Fibroblast of mammary gland (primary cell): ENCODE data around the gene SLC8A1.

Source experiments
- DNase-seq: peaks from one replicate; pipeline ENCODE4 v3.0.0-alpha.2; 2010; ENCODE audit warnings: low read depth
- H3K4me3 ChIP-seq: 2 replicates; pipeline ENCODE4 v1.5.1; 2011; ENCODE audit warnings: low read depth, mild to moderate bottlenecking, low read length, moderate library complexity; ENCODE audit not compliant: control insufficient read depth
- TF ChIP-seq, protein P1 (sequence below): conservative IDR thresholded peaks from 2 replicates; pipeline ENCODE4 v1.5.1; 2011; ENCODE audit warnings: low read depth, low read length, inconsistent platforms; ENCODE audit not compliant: control insufficient read depth, insufficient read depth

SLC8A1 gene

DNA sequence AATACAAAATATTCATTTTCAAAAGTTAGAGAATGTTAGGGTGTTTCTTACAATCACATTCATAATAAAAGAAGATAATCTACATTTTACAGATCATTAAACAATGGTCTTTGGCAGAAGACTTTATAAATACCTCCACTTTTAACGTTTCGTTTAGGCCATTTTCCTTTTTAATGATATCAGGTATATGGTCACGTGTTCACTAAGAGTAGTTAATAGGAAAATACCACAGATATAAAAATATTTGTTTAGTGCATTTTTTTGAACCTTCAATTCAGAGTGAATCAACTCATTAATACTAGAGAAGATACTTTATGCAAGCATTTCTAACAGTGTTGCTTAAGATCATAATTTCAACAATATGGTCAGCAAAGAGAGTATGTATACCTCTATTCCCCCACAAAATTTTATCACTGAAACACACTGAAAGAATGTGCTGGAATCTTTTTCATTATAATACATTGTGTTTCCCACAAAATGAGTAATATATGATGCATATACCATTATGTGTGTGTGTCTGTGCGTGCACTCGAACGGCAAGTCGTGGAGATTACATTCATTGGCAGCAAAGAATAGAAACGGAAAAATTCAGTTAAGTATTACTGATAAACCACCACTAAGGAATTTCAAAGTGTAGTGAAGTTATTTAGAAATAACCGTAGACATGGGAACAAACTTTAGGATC lies 353.0 kb downstream of the SLC8A1 start:
- DNase-seq = peak; percentile 81
- TF ChIP-seq, protein P1, sequence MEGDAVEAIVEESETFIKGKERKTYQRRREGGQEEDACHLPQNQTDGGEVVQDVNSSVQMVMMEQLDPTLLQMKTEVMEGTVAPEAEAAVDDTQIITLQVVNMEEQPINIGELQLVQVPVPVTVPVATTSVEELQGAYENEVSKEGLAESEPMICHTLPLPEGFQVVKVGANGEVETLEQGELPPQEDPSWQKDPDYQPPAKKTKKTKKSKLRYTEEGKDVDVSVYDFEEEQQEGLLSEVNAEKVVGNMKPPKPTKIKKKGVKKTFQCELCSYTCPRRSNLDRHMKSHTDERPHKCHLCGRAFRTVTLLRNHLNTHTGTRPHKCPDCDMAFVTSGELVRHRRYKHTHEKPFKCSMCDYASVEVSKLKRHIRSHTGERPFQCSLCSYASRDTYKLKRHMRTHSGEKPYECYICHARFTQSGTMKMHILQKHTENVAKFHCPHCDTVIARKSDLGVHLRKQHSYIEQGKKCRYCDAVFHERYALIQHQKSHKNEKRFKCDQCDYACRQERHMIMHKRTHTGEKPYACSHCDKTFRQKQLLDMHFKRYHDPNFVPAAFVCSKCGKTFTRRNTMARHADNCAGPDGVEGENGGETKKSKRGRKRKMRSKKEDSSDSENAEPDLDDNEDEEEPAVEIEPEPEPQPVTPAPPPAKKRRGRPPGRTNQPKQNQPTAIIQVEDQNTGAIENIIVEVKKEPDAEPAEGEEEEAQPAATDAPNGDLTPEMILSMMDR = no peak
- H3K4me3 ChIP-seq = no peak overlapping the region

DNA sequence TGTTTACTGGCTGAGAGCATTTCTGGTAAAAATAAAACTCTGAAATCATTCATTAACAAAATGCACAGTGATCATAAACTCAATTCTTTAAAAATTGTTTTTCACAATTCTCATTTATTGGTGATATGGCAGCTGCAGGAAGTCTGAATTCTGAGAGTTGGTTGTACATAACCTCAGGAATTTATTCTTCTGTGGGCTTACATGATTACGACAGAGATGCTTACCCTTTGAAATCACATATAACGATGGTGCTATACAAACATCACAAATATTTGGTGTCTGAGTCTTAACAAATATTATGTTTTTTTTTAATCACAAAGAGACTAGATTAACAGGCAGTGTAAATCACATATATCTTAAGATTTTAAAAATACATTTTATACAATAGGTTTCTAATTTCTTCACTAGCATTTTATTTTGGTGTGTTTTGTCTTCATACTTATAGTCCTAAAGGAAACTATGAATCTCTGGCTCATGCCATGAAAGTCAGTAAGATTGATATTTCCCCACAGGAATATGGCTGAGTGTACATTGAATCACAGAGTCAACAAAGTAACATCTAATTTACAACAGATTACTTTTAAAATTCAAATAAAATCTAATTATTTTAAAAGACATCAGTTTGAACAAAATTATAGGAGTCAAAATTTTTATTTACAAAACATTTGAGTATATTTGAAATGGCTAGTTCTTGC lies 354.1 kb downstream of the SLC8A1 start:
- no peak overlapping the region for H3K4me3 ChIP-seq
- TF ChIP-seq, protein P1 = no peak
- DNase-seq = peak; percentile 90

DNA sequence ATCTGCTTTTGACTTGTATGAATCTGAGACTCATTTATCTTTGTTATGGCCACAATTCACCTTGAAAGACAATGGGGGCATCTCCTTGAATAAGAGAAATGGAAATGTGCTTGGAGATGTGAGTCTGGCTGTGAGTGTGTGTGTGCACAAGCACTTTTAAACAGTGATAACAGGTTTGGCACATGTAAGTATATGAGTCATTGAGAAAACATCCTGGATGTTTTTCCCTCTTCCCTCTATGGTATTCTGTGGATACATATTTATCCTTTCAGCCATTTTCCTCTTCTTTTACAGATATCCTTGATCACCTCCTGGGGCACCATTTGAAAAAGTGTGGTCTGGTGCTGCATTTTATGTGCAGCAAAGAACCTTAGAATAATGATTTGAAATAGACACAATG lies 355.5 kb downstream of the SLC8A1 start:
- peak; percentile 71 for DNase-seq
- no peak overlapping the region for H3K4me3 ChIP-seq
- TF ChIP-seq, protein P1 = no peak

DNA sequence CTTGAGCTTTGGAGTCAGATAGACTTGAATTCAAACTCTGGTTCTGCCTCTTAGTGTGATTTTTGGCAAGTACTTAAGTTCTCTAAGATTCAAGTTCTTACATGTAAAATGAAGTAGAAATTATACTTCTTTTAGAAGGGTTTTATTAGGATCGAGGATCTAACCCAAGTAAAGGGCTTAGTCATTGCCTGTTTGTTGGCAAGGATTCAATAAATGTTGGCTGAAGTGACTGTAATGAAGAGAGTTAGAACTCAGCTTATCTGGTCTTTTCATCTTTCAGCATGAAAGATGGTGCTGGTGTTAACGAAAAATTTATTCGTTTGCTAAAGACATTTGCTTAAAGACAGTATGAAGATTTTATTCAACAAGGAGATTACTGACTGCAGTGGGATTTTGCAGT lies 356.9 kb downstream of the SLC8A1 start:
- peak; percentile 86 for DNase-seq
- TF ChIP-seq, protein P1 = no peak
- no peak overlapping the region for H3K4me3 ChIP-seq

DNA sequence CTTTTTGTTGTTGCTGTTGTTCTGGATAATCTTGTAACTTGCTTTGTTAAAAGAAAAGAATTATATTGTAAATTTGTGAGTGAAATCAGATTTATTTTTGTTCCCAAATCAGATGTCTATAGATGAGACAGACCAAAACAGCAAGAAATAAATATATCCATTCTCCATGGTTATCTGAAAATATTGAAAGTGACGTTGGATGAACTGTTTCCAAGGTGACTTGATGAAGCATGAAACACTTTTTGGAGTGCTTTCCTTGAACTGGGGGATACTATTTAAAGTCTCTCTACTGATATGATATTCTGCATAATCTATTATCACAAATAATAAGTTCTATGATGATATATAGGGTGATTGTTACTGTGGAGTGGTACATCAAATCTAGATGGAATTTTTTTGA lies 357.4 kb downstream of the SLC8A1 start:
- no peak for DNase-seq
- TF ChIP-seq, protein P1 = no peak
- H3K4me3 ChIP-seq = no peak overlapping the region

DNA sequence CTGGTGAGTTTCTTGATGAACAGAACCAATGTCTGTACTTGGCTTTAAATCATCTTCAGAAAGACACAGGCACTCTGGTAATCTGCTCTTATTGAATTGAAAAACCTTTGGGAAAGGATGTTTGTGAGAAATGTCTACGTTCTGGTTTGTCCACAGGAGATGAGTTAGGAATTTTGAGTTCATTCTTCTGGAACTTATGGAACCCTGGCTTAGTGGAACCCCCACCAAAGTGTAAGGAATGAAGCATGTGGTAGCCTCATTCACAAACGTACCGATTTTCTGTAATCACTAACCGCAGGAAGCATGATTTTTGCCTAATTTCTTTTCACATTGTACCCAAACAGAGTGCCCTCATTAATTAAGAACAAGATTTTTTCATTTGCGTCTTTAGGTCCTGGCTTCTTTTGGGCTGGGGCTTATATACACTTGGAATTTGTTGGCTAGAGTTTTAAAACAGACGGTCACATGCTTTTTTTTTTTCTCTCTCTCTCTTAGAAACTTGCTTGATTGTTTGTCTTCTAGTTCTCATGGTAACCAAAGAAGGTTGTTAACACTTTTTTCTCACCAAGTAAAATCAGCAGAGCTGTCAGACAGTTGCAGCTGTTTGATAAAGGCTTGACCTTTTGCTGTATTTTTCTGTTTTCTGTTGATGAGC lies 358.7 kb downstream of the SLC8A1 start:
- no peak overlapping the region for H3K4me3 ChIP-seq
- TF ChIP-seq, protein P1 = no peak
- peak; percentile 31 for DNase-seq
